Measurements from ENCODE around the gene GALNT17. TPM values are rescaled to one million over a fixed set of nuclear protein-coding genes. Genes with fewer than 3 reads are reported as not detected.
A peak's percentile ranks its signal among the peaks of the same experiment; 100 is the strongest.

The GALNT17 gene
- total RNA-seq, 1 donor from 2014 or later, result 95.3 TPM

GRCh38 chr7:71517940-71518699 lies 386.2 kb downstream of the GALNT17 start:
- Histone ChIP-seq H3K27ac (replicated peaks) (no peak overlapping the region), H3K27me3 (ENCODE audit: low read depth) (no peaks in the 10 kb centered on the region), H3K9me3 (replicated peaks) (peaks cover 11% of the 10 kb centered on the region), H3K4me1 (no peaks in the 10 kb centered on the region), H3K4me3 (no peak overlapping the region), H3K36me3 (no peaks in the 10 kb centered on the region)
- TF ChIP-seq, protein P1, sequence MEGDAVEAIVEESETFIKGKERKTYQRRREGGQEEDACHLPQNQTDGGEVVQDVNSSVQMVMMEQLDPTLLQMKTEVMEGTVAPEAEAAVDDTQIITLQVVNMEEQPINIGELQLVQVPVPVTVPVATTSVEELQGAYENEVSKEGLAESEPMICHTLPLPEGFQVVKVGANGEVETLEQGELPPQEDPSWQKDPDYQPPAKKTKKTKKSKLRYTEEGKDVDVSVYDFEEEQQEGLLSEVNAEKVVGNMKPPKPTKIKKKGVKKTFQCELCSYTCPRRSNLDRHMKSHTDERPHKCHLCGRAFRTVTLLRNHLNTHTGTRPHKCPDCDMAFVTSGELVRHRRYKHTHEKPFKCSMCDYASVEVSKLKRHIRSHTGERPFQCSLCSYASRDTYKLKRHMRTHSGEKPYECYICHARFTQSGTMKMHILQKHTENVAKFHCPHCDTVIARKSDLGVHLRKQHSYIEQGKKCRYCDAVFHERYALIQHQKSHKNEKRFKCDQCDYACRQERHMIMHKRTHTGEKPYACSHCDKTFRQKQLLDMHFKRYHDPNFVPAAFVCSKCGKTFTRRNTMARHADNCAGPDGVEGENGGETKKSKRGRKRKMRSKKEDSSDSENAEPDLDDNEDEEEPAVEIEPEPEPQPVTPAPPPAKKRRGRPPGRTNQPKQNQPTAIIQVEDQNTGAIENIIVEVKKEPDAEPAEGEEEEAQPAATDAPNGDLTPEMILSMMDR (IDR thresholded peaks at IDR 0.05; ENCODE audit: borderline replicate concordance), result peak; percentile 19
- intact Hi-C loops (cut with micrococcal nuclease), result no loop called here
- no peak for DNase-seq

DNA sequence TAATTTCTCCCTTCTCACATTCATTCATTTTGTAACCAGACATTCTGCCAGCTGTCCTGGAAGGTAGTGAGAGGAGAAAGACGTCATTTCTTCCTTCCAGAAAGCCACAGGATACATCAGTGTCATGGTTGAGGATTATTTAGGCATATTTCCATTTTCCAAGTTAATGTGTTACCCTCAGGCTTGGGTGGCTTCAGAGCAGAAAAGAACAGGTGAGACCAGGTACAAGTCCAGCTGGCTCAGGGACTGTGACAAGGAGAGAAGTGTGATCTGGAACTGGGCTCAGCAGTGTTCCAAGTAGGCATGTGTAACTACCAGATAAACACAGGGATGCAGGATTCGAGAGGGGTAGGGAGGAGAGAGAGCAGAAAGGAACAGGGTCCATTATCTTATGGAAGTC lies 386.9 kb downstream of the GALNT17 start:
- DNase-seq, result no peak
- intact Hi-C loops (cut with micrococcal nuclease), result no loop called here
- Histone ChIP-seq H3K36me3 (no peaks in the 10 kb centered on the region), H3K9me3 (replicated peaks) (peaks cover 11% of the 10 kb centered on the region), H3K27ac (replicated peaks) (no peak overlapping the region), H3K4me3 (no peak overlapping the region), H3K4me1 (no peaks in the 10 kb centered on the region), H3K27me3 (ENCODE audit: low read depth) (no peaks in the 10 kb centered on the region)
- TF ChIP-seq, protein P1 (IDR thresholded peaks at IDR 0.05; ENCODE audit: borderline replicate concordance), result no peak

- Histone ChIP-seq H3K27me3 (ENCODE audit: low read depth) (no peaks in the 10 kb centered on the region), H3K27ac (replicated peaks) (no peak overlapping the region), H3K9me3 (replicated peaks) (peaks cover 11% of the 10 kb centered on the region), H3K36me3 (no peaks in the 10 kb centered on the region), H3K4me3 (no peak overlapping the region), H3K4me1 (no peaks in the 10 kb centered on the region)
- DNase-seq, result no peak
- TF ChIP-seq, protein P1 (IDR thresholded peaks at IDR 0.05; ENCODE audit: borderline replicate concordance), result no peak
- intact Hi-C loops (cut with micrococcal nuclease), result no loop called here
Measured at GRCh38 chr7:71521506-71521905, 389.6 kb downstream of the GALNT17 start.

GRCh38 chr7:71526106-71526505 lies 394.2 kb downstream of the GALNT17 start:
- Histone ChIP-seq H3K36me3 (no peaks in the 10 kb centered on the region), H3K27ac (replicated peaks) (no peak overlapping the region), H3K27me3 (ENCODE audit: low read depth) (no peaks in the 10 kb centered on the region), H3K9me3 (replicated peaks) (no peaks in the 10 kb centered on the region), H3K4me1 (no peaks in the 10 kb centered on the region), H3K4me3 (no peak overlapping the region)
- no peak for DNase-seq
- TF ChIP-seq, protein P1 (IDR thresholded peaks at IDR 0.05; ENCODE audit: borderline replicate concordance), result no peak
- intact Hi-C loops (cut with micrococcal nuclease), result no loop called here

DNA sequence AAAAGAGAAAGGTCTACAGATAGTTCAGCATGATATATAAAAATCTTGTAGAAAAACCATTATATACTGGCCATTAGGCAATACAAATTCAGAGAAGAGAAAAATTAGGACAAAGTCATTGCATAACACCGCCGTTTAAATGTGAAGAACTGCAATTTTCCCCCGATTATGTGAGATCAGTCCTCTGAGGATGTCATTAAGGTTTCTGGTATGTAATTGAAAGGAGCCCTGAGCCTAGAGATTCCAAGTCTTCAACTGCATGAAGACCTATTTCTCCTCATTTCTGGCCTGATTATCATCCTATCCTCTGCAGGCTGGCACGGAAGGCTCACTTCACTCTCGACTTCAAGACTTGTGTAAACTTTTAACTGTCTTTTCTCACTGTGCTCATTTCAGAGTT lies 395.3 kb downstream of the GALNT17 start:
- intact Hi-C loops (cut with micrococcal nuclease), result no loop called here
- Histone ChIP-seq H3K9me3 (replicated peaks) (no peaks in the 10 kb centered on the region), H3K27ac (replicated peaks) (no peak overlapping the region), H3K4me1 (no peaks in the 10 kb centered on the region), H3K36me3 (no peaks in the 10 kb centered on the region), H3K4me3 (no peak overlapping the region), H3K27me3 (ENCODE audit: low read depth) (no peaks in the 10 kb centered on the region)
- no peak for DNase-seq
- TF ChIP-seq, protein P1 (IDR thresholded peaks at IDR 0.05; ENCODE audit: borderline replicate concordance), result no peak
